ENCODE measurements around the gene DNM3.
A peak's percentile ranks its signal among the peaks of the same experiment; 100 is the strongest.

The DNM3 gene

GRCh38 chr1:172398193-172398592 is 556.9 kb downstream of the DNM3 start:
- POLR2A ChIA-PET = no interaction called here
- Histone ChIP-seq H3K27ac (ENCODE audit: extremely low read depth, low read depth, low read length) (no peak overlapping the region), H3K4me3 (ENCODE audit: low read depth, low read length) (no peak overlapping the region), H3K9me3 (ENCODE audit: control insufficient read depth, insufficient read depth, low read depth, low read length) (no peaks in the 10 kb centered on the region), H3K4me1 (ENCODE audit: control insufficient read depth, insufficient read depth, low read length) (no peaks in the 10 kb centered on the region), H3K36me3 (ENCODE audit: control insufficient read depth in 2 of 2, insufficient read depth in 1 of 2, low read length in 2 of 2) (no peaks in the 10 kb centered on the region)
- CTCF ChIA-PET = interaction anchor here (0.6 to 2.4 kb wide), 7 partner anchors 10 to 396 kb away, joined by 3 to 19 read pairs (median 4); no protein-coding TSS in a partner anchor
- TF ChIP-seq ZNF747 (tag by site-specific recombination; IDR thresholded peaks at IDR 0.05) = no peak
- TF ChIP-seq ZFP69B (tag by site-specific recombination; IDR thresholded peaks at IDR 0.05) = no peak
- no peak for TF ChIP-seq ZNF157 (tag by site-specific recombination; IDR thresholded peaks at IDR 0.05)
- TF ChIP-seq, protein P1, sequence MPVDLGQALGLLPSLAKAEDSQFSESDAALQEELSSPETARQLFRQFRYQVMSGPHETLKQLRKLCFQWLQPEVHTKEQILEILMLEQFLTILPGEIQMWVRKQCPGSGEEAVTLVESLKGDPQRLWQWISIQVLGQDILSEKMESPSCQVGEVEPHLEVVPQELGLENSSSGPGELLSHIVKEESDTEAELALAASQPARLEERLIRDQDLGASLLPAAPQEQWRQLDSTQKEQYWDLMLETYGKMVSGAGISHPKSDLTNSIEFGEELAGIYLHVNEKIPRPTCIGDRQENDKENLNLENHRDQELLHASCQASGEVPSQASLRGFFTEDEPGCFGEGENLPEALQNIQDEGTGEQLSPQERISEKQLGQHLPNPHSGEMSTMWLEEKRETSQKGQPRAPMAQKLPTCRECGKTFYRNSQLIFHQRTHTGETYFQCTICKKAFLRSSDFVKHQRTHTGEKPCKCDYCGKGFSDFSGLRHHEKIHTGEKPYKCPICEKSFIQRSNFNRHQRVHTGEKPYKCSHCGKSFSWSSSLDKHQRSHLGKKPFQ (tag by site-specific recombination; IDR thresholded peaks at IDR 0.05) = no peak
- TF ChIP-seq, protein P2, sequence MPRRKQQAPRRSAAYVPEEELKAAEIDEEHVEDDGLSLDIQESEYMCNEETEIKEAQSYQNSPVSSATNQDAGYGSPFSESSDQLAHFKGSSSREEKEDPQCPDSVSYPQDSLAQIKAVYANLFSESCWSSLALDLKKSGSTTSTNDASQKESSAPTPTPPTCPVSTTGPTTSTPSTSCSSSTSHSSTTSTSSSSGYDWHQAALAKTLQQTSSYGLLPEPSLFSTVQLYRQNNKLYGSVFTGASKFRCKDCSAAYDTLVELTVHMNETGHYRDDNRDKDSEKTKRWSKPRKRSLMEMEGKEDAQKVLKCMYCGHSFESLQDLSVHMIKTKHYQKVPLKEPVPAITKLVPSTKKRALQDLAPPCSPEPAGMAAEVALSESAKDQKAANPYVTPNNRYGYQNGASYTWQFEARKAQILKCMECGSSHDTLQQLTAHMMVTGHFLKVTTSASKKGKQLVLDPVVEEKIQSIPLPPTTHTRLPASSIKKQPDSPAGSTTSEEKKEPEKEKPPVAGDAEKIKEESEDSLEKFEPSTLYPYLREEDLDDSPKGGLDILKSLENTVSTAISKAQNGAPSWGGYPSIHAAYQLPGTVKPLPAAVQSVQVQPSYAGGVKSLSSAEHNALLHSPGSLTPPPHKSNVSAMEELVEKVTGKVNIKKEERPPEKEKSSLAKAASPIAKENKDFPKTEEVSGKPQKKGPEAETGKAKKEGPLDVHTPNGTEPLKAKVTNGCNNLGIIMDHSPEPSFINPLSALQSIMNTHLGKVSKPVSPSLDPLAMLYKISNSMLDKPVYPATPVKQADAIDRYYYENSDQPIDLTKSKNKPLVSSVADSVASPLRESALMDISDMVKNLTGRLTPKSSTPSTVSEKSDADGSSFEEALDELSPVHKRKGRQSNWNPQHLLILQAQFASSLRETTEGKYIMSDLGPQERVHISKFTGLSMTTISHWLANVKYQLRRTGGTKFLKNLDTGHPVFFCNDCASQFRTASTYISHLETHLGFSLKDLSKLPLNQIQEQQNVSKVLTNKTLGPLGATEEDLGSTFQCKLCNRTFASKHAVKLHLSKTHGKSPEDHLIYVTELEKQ (tag by site-specific recombination; IDR thresholded peaks at IDR 0.05; ENCODE audit: borderline replicate concordance) = no peak
- TF ChIP-seq ZBTB1 (tag by site-specific recombination; IDR thresholded peaks at IDR 0.05) = no peak
- TF ChIP-seq ZNF202 (tag by site-specific recombination; IDR thresholded peaks at IDR 0.05; ENCODE audit: borderline replicate concordance) = no peak
- TF ChIP-seq WT1 (tag by site-specific recombination; IDR thresholded peaks at IDR 0.05) = no peak

DNA sequence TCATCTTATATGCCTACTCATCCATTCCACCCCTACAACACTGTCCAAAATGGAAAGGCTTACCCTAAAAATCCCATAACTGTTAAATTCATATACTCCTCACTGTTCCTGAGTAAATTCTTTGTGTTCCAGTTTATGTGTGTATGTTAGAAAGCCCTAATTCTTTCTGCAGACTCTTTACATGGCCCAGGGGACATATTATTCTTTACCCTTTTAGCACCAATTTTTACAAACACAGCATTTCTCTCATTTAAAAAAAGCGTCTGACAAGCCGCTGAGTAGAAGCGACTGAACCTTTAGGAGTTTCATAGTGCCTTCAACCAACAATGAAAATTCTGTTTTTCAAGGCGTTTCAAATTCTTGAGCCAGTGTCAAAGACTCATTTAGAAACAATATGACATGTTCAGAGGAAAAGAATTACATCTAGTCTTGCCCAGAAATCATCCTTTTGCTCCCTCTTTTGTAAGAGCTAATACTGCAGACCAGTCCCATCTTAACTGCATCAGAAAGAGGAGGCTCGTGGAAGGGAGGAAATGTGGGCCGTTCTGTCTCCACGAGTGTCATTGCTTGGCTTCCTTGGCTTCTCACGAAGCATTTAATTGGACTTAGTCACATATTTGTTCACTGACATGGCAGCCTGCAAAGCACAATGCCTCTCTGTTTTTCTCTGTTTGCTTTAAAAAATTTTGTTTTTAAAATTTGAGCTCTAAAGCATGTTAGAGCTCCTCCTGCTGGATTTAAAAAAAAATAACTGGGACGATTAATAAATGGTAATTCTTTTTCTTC is 557.9 kb downstream of the DNM3 start:
- Histone ChIP-seq H3K4me1 (ENCODE audit: control insufficient read depth, insufficient read depth, low read length) (no peaks in the 10 kb centered on the region), H3K27ac (ENCODE audit: extremely low read depth, low read depth, low read length) (no peak overlapping the region), H3K4me3 (ENCODE audit: low read depth, low read length) (no peak overlapping the region), H3K36me3 (ENCODE audit: control insufficient read depth in 2 of 2, insufficient read depth in 1 of 2, low read length in 2 of 2) (no peaks in the 10 kb centered on the region), H3K9me3 (ENCODE audit: control insufficient read depth, insufficient read depth, low read depth, low read length) (no peaks in the 10 kb centered on the region)
- ChIA-PET CTCF (interaction anchor here (0.6 to 2.4 kb wide), 31 partner anchors 10 to 992 kb away, joined by 3 to 19 read pairs (median 4); no protein-coding TSS in a partner anchor), POLR2A (interaction anchor here (0.5 to 1.0 kb wide), 3 partner anchors 12 to 41 kb away, joined by 3 to 5 read pairs (median 4); no protein-coding TSS in a partner anchor)
- TF ChIP-seq, protein P3, sequence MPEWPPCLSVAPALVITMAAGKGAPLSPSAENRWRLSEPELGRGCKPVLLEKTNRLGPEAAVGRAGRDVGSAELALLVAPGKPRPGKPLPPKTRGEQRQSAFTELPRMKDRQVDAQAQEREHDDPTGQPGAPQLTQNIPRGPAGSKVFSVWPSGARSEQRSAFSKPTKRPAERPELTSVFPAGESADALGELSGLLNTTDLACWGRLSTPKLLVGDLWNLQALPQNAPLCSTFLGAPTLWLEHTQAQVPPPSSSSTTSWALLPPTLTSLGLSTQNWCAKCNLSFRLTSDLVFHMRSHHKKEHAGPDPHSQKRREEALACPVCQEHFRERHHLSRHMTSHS (tag by site-specific recombination; IDR thresholded peaks at IDR 0.05) = no peak
- TF ChIP-seq SCRT1 (tag by site-specific recombination; IDR thresholded peaks at IDR 0.05; ENCODE audit: borderline replicate concordance) (no peak), ZNF768 (tag by site-specific recombination; IDR thresholded peaks at IDR 0.05) (peak; percentile 18; the same call in 1 of the 2 replicates), ZNF639 (tag by site-specific recombination; IDR thresholded peaks at IDR 0.05) (no peak), ZBTB8A (tag by site-specific recombination; IDR thresholded peaks at IDR 0.05) (no peak), ZNF362 (tag by site-specific recombination; IDR thresholded peaks at IDR 0.05) (no peak), ZNF324 (tag by site-specific recombination; IDR thresholded peaks at IDR 0.05) (no peak), ZNF629 (tag by site-specific recombination; IDR thresholded peaks at IDR 0.05) (no peak), ZNF654 (tag by site-specific recombination; IDR thresholded peaks at IDR 0.05; ENCODE audit: low read depth) (peak; percentile 74), HOXA7 (CRISPR knock-in tag; IDR thresholded peaks at IDR 0.05; ENCODE audit: borderline replicate concordance) (no peak), ZNF223 (tag by site-specific recombination; IDR thresholded peaks at IDR 0.05) (no peak)
- TF ChIP-seq, protein P4, sequence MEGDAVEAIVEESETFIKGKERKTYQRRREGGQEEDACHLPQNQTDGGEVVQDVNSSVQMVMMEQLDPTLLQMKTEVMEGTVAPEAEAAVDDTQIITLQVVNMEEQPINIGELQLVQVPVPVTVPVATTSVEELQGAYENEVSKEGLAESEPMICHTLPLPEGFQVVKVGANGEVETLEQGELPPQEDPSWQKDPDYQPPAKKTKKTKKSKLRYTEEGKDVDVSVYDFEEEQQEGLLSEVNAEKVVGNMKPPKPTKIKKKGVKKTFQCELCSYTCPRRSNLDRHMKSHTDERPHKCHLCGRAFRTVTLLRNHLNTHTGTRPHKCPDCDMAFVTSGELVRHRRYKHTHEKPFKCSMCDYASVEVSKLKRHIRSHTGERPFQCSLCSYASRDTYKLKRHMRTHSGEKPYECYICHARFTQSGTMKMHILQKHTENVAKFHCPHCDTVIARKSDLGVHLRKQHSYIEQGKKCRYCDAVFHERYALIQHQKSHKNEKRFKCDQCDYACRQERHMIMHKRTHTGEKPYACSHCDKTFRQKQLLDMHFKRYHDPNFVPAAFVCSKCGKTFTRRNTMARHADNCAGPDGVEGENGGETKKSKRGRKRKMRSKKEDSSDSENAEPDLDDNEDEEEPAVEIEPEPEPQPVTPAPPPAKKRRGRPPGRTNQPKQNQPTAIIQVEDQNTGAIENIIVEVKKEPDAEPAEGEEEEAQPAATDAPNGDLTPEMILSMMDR (tag by site-specific recombination; IDR thresholded peaks at IDR 0.05) = peak; percentile 8; the same call in 1 of the 2 replicates
- TF ChIP-seq, protein P5, sequence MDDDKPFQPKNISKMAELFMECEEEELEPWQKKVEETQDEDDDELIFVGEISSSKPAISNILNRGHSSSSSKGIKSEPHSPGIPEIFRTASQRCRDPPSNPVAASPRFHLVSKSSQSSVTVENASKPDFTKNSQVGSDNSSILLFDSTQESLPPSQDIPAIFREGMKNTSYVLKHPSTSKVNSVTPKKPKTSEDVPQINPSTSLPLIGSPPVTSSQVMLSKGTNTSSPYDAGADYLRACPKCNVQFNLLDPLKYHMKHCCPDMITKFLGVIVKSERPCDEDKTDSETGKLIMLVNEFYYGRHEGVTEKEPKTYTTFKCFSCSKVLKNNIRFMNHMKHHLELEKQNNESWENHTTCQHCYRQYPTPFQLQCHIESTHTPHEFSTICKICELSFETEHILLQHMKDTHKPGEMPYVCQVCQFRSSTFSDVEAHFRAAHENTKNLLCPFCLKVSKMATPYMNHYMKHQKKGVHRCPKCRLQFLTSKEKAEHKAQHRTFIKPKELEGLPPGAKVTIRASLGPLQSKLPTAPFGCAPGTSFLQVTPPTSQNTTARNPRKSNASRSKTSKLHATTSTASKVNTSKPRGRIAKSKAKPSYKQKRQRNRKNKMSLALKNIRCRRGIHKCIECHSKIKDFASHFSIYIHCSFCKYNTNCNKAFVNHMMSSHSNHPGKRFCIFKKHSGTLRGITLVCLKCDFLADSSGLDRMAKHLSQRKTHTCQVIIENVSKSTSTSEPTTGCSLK (tag by site-specific recombination; IDR thresholded peaks at IDR 0.05) = no peak
